Lower leg skin (tissue), 3 donors: ENCODE measurements around the gene CNTNAP5.

Source experiments
- CTCF ChIP-seq, 3 donors: fragments of 450-650 bp; IDR thresholded peaks; one replicate each; pipeline ENCODE4 v1.5.1; 2016; ENCODE audit warnings: antibody characterized with exemption in 3 of 3, mild to moderate bottlenecking in 3 of 3, moderate library complexity in 2 of 3
- POLR2A ChIP-seq, 2 donors: fragments of 450-650 bp; IDR thresholded peaks; one replicate each; pipeline ENCODE4 v1.6.1; 2016 to 2017; ENCODE audit warnings: antibody characterized with exemption in 2 of 2, mild to moderate bottlenecking in 1 of 2, moderate library complexity in 1 of 2

GRCh38 chr2:124540805-124541204, 515.7 kb downstream of the CNTNAP5 start:
- no peak for TF ChIP-seq POLR2A (IDR thresholded peaks at IDR 0.05)
- no peak for TF ChIP-seq CTCF (IDR thresholded peaks at IDR 0.05)
